HepG2 (cell line): Measurements from ENCODE around the gene HSPA13. TPM values are rescaled to one million over a fixed set of nuclear protein-coding genes. Genes with fewer than 3 reads are reported as not detected.

Experiments used
- CBFB ChIP-seq: sonication (generic); formaldehyde crosslinking; IDR thresholded peaks from 2 replicates; pipeline ENCODE4 v1.4.0; 2020; ENCODE audit warnings: missing genetic modification reagents
- FLYWCH1 ChIP-seq: sonication (generic); formaldehyde crosslinking; IDR thresholded peaks from 2 replicates; pipeline ENCODE4 v1.8.1; 2023; ENCODE audit warnings: mild to moderate bottlenecking, missing genetic modification reagents
- GZF1 ChIP-seq: sonication (generic); formaldehyde crosslinking; IDR thresholded peaks from 2 replicates; pipeline ENCODE4 v1.5.1; 2020; ENCODE audit warnings: mild to moderate bottlenecking, missing genetic modification reagents
- HMGA1 ChIP-seq: sonication (generic); formaldehyde crosslinking; conservative IDR thresholded peaks from 2 replicates; pipeline ENCODE4 v1.4.0; 2020; ENCODE audit warnings: missing genetic modification reagents
- HNRNPL ChIP-seq: fragments of 200-400 bp; formaldehyde crosslinking; IDR thresholded peaks from 2 replicates; pipeline ENCODE4 v1.6.1; 2017; ENCODE audit warnings: mild to moderate bottlenecking, low read depth, low read length
- IRF2 ChIP-seq: IDR thresholded peaks from 2 replicates; pipeline ENCODE4 v1.6.1; 2018; ENCODE audit warnings: missing genetic modification reagents, missing compliant biosample characterization
- MED13 ChIP-seq: sonication (generic); formaldehyde crosslinking; IDR thresholded peaks from 2 replicates; pipeline ENCODE4 v1.5.0; 2020; ENCODE audit warnings: missing genetic modification reagents
- NFE2 ChIP-seq: sonication (generic); formaldehyde crosslinking; IDR thresholded peaks from 2 replicates; pipeline ENCODE4 v1.4.0; 2020; ENCODE audit warnings: missing genetic modification reagents
- TSC22D2 ChIP-seq: sonication (generic); formaldehyde crosslinking; IDR thresholded peaks from 2 replicates; pipeline ENCODE4 v1.5.1; 2020; ENCODE audit warnings: missing genetic modification reagents, mild to moderate bottlenecking, borderline replicate concordance
- ZEB1 ChIP-seq: IDR thresholded peaks from 2 replicates; pipeline ENCODE4 v1.6.1; 2012; ENCODE audit warnings: mild to moderate bottlenecking, low read depth, inconsistent platforms; ENCODE audit not compliant: insufficient replicate concordance
- ZFP36L2 ChIP-seq: sonication (generic); formaldehyde crosslinking; IDR thresholded peaks from 2 replicates; pipeline ENCODE4 v1.4.0; 2020; ENCODE audit warnings: missing genetic modification reagents
- ZKSCAN1 ChIP-seq: fragments of 150-350 bp; IDR thresholded peaks from 2 replicates; pipeline ENCODE4 v1.6.1; 2014; ENCODE audit warnings: low read length
- ZNF136 ChIP-seq: sonication (generic); formaldehyde crosslinking; IDR thresholded peaks from 2 replicates; pipeline ENCODE4 v1.8.1; 2022; ENCODE audit warnings: low read depth, mild to moderate bottlenecking, moderate library complexity, missing genetic modification reagents
- ZNF234 ChIP-seq: sonication (generic); formaldehyde crosslinking; conservative IDR thresholded peaks from 2 replicates; pipeline ENCODE4 v1.5.1; 2020; ENCODE audit warnings: mild to moderate bottlenecking, missing genetic modification reagents
- ZNF496 ChIP-seq: sonication (generic); formaldehyde crosslinking; IDR thresholded peaks from 2 replicates; pipeline ENCODE4 v1.8.1; 2023; ENCODE audit warnings: mild to moderate bottlenecking, moderate library complexity, missing genetic modification reagents; ENCODE audit not compliant: insufficient replicate concordance
- ZNF616 ChIP-seq: sonication (generic); formaldehyde crosslinking; IDR thresholded peaks from 2 replicates; pipeline ENCODE4 v1.5.0; 2020; ENCODE audit warnings: low read depth, mild to moderate bottlenecking, missing genetic modification reagents
- ZNF670 ChIP-seq: sonication (generic); formaldehyde crosslinking; IDR thresholded peaks from 2 replicates; pipeline ENCODE4 v1.8.0; 2022; ENCODE audit warnings: mild to moderate bottlenecking, missing genetic modification reagents, borderline replicate concordance
- polyA plus RNA-seq, 8 experiments: library from polyadenylated mRNA; depleted of rRNA in 3 of 8; stranded (reverse) in 7 of 8; unstranded in 1 of 8; fragments of >200 nt; fragmentation: Illumina TruSeq in 4 of 8; extraction: Trizol in 4 of 8; gene quantifications; 2 replicates each; pipeline versions ENCODE4 v1.2.1 to v1.2.3, GENCODE V29; 2011 to 2016; ENCODE audit warnings: low read depth in 4 of 8, missing spikeins in 1 of 8, mixed read lengths in 1 of 8; ENCODE audit not compliant: insufficient read depth in 1 of 8
- total RNA-seq, 5 experiments: library from RNA; depleted of rRNA; stranded (reverse); fragments of >200 nt; fragmentation: Illumina TruSeq; extraction: Trizol; gene quantifications; 2 replicates each; pipeline ENCODE4 v1.2.3, GENCODE V29; 2016; ENCODE audit warnings: low read depth in 1 of 5
- TF ChIP-seq, protein P1 (sequence below): fragments of 450-650 bp; IDR thresholded peaks from 2 replicates; pipeline ENCODE4 v1.6.1; 2016
- TF ChIP-seq, protein P2 (sequence below): sonication (generic); formaldehyde crosslinking; IDR thresholded peaks from 2 replicates; pipeline ENCODE4 v1.4.0; 2020; ENCODE audit warnings: missing genetic modification reagents, borderline replicate concordance
- TF ChIP-seq, protein P3 (sequence below): sonication (generic); formaldehyde crosslinking; IDR thresholded peaks from 2 replicates; pipeline ENCODE4 v1.4.0; 2020; ENCODE audit warnings: mild to moderate bottlenecking, low read depth, missing genetic modification reagents
- TF ChIP-seq, protein P4 (sequence below): sonication (generic); formaldehyde crosslinking; IDR thresholded peaks from 2 replicates; pipeline ENCODE4 v1.8.1; 2023; ENCODE audit warnings: mild to moderate bottlenecking, missing genetic modification reagents, borderline replicate concordance
- TF ChIP-seq, protein P5 (sequence below): sonication (generic); formaldehyde crosslinking; IDR thresholded peaks from 2 replicates; pipeline ENCODE4 v1.4.0; 2020; ENCODE audit warnings: missing genetic modification reagents
- TF ChIP-seq, protein P6 (sequence below): sonication (generic); formaldehyde crosslinking; IDR thresholded peaks from 2 replicates; pipeline ENCODE4 v1.4.0; 2020; ENCODE audit warnings: missing genetic modification reagents

Gene HSPA13
- total and polyA plus RNA-seq, 2 of the 13 experiments (the other 11 are each of a cell fraction or from before 2014, with no cell fraction given) = 21.2 to 28.4 TPM

DNA sequence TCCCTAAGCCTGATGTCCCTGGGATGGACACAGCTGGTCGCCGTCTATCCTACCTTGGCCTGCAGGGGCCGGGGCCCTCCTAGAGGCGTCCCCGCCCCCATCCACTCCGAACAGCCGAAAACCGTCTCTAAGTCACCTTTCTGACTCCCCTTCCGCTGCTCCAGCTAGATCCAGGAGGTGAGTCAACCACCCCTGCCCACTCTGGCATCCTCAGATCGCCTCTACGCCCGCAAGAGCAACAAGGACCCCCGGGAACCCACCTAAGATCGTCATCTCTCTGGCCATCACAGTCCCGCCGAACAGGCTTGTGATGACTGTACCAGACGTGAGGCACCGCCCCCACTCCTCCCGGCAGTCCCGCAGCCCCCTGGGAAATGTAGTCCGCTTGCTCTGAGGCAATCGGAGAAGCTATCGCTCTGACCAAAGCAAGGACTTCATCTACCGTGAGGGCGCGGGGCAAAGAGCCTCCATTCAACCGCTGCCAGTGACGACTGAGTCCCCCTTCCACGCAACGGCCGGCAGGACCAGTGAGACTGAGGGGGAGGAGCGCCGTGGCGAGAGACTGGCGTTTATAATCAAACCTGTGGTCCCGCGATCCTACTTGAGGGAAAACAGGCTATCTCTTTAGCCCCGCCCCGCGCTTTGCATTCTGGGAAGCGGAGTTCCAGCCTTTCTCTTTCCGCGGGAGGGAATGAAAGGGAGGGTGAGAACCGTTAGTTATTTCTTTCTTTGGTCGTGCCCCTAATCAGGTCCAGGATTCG, at the start of gene HSPA13 (continued):
- TF ChIP-seq GZF1 (CRISPR knock-in tag) (no peak), MED13 (CRISPR knock-in tag) (no peak), ZNF234 (CRISPR knock-in tag) (no peak), ZFP36L2 (CRISPR knock-in tag) (no peak), ZNF136 (CRISPR knock-in tag) (no peak), ZNF670 (peak; percentile 85; the same call in 1 of the 2 replicates), ZNF496 (CRISPR knock-in tag) (no peak), NFE2 (no peak), ZEB1 (no peak), HNRNPL (no peak), ZKSCAN1 (no peak), CBFB (CRISPR knock-in tag) (no peak), IRF2 (CRISPR knock-in tag) (peak; percentile 67), FLYWCH1 (CRISPR knock-in tag) (no peak), TSC22D2 (CRISPR knock-in tag) (no peak), ZNF616 (CRISPR knock-in tag) (no peak), HMGA1 (no peak)
- TF ChIP-seq, protein P1, sequence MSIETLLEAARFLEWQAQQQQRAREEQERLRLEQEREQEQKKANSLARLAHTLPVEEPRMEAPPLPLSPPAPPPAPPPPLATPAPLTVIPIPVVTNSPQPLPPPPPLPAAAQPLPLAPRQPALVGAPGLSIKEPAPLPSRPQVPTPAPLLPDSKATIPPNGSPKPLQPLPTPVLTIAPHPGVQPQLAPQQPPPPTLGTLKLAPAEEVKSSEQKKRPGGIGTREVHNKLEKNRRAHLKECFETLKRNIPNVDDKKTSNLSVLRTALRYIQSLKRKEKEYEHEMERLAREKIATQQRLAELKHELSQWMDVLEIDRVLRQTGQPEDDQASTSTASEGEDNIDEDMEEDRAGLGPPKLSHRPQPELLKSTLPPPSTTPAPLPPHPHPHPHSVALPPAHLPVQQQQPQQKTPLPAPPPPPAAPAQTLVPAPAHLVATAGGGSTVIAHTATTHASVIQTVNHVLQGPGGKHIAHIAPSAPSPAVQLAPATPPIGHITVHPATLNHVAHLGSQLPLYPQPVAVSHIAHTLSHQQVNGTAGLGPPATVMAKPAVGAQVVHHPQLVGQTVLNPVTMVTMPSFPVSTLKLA = no peak
- TF ChIP-seq, protein P2, sequence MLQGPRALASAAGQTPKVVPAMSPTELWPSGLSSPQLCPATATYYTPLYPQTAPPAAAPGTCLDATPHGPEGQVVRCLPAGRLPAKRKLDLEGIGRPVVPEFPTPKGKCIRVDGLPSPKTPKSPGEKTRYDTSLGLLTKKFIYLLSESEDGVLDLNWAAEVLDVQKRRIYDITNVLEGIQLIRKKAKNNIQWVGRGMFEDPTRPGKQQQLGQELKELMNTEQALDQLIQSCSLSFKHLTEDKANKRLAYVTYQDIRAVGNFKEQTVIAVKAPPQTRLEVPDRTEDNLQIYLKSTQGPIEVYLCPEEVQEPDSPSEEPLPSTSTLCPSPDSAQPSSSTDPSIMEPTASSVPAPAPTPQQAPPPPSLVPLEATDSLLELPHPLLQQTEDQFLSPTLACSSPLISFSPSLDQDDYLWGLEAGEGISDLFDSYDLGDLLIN = no peak
- TF ChIP-seq, protein P3, sequence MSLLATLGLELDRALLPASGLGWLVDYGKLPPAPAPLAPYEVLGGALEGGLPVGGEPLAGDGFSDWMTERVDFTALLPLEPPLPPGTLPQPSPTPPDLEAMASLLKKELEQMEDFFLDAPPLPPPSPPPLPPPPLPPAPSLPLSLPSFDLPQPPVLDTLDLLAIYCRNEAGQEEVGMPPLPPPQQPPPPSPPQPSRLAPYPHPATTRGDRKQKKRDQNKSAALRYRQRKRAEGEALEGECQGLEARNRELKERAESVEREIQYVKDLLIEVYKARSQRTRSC (CRISPR knock-in tag) = no peak
- TF ChIP-seq, protein P4, sequence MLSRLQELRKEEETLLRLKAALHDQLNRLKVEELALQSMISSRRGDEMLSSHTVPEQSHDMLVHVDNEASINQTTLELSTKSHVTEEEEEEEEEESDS (CRISPR knock-in tag) = no peak
- TF ChIP-seq, protein P5, sequence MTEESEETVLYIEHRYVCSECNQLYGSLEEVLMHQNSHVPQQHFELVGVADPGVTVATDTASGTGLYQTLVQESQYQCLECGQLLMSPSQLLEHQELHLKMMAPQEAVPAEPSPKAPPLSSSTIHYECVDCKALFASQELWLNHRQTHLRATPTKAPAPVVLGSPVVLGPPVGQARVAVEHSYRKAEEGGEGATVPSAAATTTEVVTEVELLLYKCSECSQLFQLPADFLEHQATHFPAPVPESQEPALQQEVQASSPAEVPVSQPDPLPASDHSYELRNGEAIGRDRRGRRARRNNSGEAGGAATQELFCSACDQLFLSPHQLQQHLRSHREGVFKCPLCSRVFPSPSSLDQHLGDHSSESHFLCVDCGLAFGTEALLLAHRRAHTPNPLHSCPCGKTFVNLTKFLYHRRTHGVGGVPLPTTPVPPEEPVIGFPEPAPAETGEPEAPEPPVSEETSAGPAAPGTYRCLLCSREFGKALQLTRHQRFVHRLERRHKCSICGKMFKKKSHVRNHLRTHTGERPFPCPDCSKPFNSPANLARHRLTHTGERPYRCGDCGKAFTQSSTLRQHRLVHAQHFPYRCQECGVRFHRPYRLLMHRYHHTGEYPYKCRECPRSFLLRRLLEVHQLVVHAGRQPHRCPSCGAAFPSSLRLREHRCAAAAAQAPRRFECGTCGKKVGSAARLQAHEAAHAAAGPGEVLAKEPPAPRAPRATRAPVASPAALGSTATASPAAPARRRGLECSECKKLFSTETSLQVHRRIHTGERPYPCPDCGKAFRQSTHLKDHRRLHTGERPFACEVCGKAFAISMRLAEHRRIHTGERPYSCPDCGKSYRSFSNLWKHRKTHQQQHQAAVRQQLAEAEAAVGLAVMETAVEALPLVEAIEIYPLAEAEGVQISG (CRISPR knock-in tag) = peak; percentile 78
- TF ChIP-seq, protein P6, sequence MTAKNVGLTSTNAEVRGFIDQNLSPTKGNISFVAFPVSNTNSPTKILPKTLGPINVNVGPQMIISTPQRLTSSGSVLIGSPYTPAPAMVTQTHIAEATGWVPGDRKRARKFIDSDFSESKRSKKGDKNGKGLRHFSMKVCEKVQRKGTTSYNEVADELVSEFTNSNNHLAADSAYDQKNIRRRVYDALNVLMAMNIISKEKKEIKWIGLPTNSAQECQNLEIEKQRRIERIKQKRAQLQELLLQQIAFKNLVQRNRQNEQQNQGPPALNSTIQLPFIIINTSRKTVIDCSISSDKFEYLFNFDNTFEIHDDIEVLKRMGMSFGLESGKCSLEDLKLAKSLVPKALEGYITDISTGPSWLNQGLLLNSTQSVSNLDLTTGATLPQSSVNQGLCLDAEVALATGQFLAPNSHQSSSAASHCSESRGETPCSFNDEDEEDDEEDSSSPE = peak; percentile 68; the same call in 1 of the 2 replicates
